Measurements from ENCODE around the gene TOX2. TPM values are rescaled to one million over a fixed set of nuclear protein-coding genes. Genes with fewer than 3 reads are reported as not detected.

Gene TOX2
- total and polyA plus RNA-seq, 2 of the 8 experiments (the other 6 are each of a cell fraction or from before 2014, with no cell fraction given): 1.8 to 3.4 TPM

GRCh38 chr20:44034965-44035635 is 120.4 kb downstream of the TOX2 start:
- no peak overlapping the region for H3K4me3 ChIP-seq (ENCODE audit: extremely low read depth in 1 of 4, insufficient read depth in 2 of 4, low read depth in 3 of 4, low read length in 4 of 4)
- no peaks in the 10 kb centered on the region; a peak in 1 of 7 replicates for H3K4me1 ChIP-seq (replicated peaks in 1 of 4; ENCODE audit: control insufficient read depth in 3 of 4, insufficient read depth in 4 of 4, low read length in 3 of 4)
- H4K8ac ChIP-seq (ENCODE audit: extremely low read depth, insufficient read depth, low read length): no peak overlapping the region
- no peak overlapping the region for H2BK15ac ChIP-seq (ENCODE audit: low read length)
- H3K14ac ChIP-seq (ENCODE audit: insufficient read length): no peak overlapping the region
- no peaks in the 10 kb centered on the region for H3K36me3 ChIP-seq (ENCODE audit: control insufficient read depth in 2 of 4, insufficient read depth in 4 of 4, low read length in 3 of 4)
- H3K4ac ChIP-seq (replicated peaks; ENCODE audit: insufficient read length, low read depth, low read length): no peak overlapping the region
- H3K27ac ChIP-seq (ENCODE audit: low read depth, low read length): no peak overlapping the region
- no peak overlapping the region for H4K91ac ChIP-seq (replicated peaks; ENCODE audit: insufficient read length, low read length)
- 84% methylated on average over 12 of the region's 12 CpGs; no CpG with 5 or more reads in 1 of the 2 experiments for whole genome bisulfite sequencing, 2 experiments (ENCODE audit: extremely low coverage in 1 of 2, insufficient coverage in 1 of 2, insufficient read length in 1 of 2, insufficient replicate concordance in 2 of 2, low coverage in 1 of 2, low lambda C conversion rate in 2 of 2, missing lambda C conversion rate in 1 of 2)
- H3K23ac ChIP-seq (ENCODE audit: insufficient read length): no peak overlapping the region
- H3K9ac ChIP-seq (replicated peaks in 1 of 4; ENCODE audit: extremely low read depth in 1 of 4, low read depth in 3 of 4, low read length in 3 of 4): no peak overlapping the region; a peak in 1 of 7 replicates
- H2BK120ac ChIP-seq (replicated peaks; ENCODE audit: low read depth, low read length): no peak overlapping the region
- H3K23me2 ChIP-seq (ENCODE audit: low read depth, low read length): no peaks in the 10 kb centered on the region
- no peaks in the 10 kb centered on the region for H3K79me1 ChIP-seq (ENCODE audit: low read depth, low read length)
- H3K9me3 ChIP-seq (ENCODE audit: insufficient read depth in 2 of 2, low read depth in 1 of 2, low read length in 1 of 2): no peaks in the 10 kb centered on the region
- TF ChIP-seq GTF2F1 (IDR thresholded peaks at IDR 0.05; ENCODE audit: borderline replicate concordance, low read depth, low read length) (no peak), POLR2AphosphoS5 (IDR thresholded peaks at IDR 0.05; ENCODE audit: low read depth, low read length) (no peak), RXRA (IDR thresholded peaks at IDR 0.05; ENCODE audit: insufficient read depth, low read depth, low read length) (no peak), SRF (IDR thresholded peaks at IDR 0.05; ENCODE audit: low read depth, low read length) (no peak), SAP30 (IDR thresholded peaks at IDR 0.05; ENCODE audit: insufficient read depth, insufficient replicate concordance, low read length) (no peak), USF2 (IDR thresholded peaks at IDR 0.05; ENCODE audit: low read length) (no peak)
- no peaks in the 10 kb centered on the region for H4K20me1 ChIP-seq (replicated peaks in 1 of 2; ENCODE audit: control insufficient read depth in 1 of 2, insufficient read depth in 2 of 2, low read length in 2 of 2)
- DNase-seq (ENCODE audit: low read depth in 1 of 2, low spot score in 2 of 2) (peak in 1 of 2 experiments; percentile 32), FAIRE-seq (no peak)
- H2BK5ac ChIP-seq (ENCODE audit: low read depth, low read length): no peak overlapping the region
- H3K79me2 ChIP-seq (ENCODE audit: control insufficient read depth in 1 of 2, insufficient read depth in 2 of 2, low read length in 2 of 2): no peaks in the 10 kb centered on the region
- H3K56ac ChIP-seq (replicated peaks; ENCODE audit: insufficient read length, low read depth, low read length): no peak overlapping the region
- H2BK20ac ChIP-seq (ENCODE audit: low read length): no peak overlapping the region
- no peak overlapping the region for H4K5ac ChIP-seq (ENCODE audit: insufficient read length, low read depth, low read length)
- CTCF ChIA-PET (ENCODE audit: partially characterized antibody): interaction anchor here (1.1 to 1.7 kb wide), 2 partner anchors 20 to 21 kb away, joined by 3 to 4 read pairs; no protein-coding TSS in a partner anchor
- no peak overlapping the region for H2AFZ ChIP-seq (ENCODE audit: low read length)
- H2BK12ac ChIP-seq (ENCODE audit: low read depth, low read length): no peak overlapping the region
- H3K27me3 ChIP-seq (replicated peaks in 1 of 4; ENCODE audit: control insufficient read depth in 3 of 4, extremely low read depth in 1 of 4, insufficient read depth in 3 of 4, low read length in 3 of 4): no peaks in the 10 kb centered on the region
- no peak overlapping the region for H3K4me2 ChIP-seq (ENCODE audit: insufficient read depth in 1 of 2, low read depth in 2 of 2, low read length in 2 of 2)
- POLR2A ChIA-PET (ENCODE audit: partially characterized antibody): no interaction called here
- no peak overlapping the region for H2AK5ac ChIP-seq (ENCODE audit: low read depth, low read length)
- no peak overlapping the region for H3K18ac ChIP-seq (ENCODE audit: extremely low read depth, low read length)

Data from H1 (cell line).